ENCODE results near the gene BZW1. TPM values are rescaled to one million over a fixed set of nuclear protein-coding genes. Genes with fewer than 3 reads are reported as not detected.

The BZW1 gene
- total RNA-seq, 1 experiment from 2014 or later, result 353 TPM

- DNase-seq (ENCODE audit: unreplicated experiment), result no peak
- CTCF ChIA-PET, result interaction anchor here (0.7 to 1.3 kb wide), 5 partner anchors 41 to 168 kb away, joined by 3 to 5 read pairs (median 3); no protein-coding TSS in a partner anchor
Observed at GRCh38 chr2:200863782-200864175, 52.1 kb downstream of the BZW1 start.

GRCh38 chr2:200864176-200865034 lies 52.7 kb downstream of the BZW1 start, which contains the start of gene CLK1:
Gene CLK1 (minus strand): TSS chr2:200864658. CDS start chr2:200861862, 2,796 bp downstream.
- TF ChIP-seq CTCF (IDR thresholded peaks at IDR 0.05; ENCODE audit: unreplicated experiment), result no peak
- POLR2A ChIA-PET, result interaction anchor here (0.6 to 3.2 kb wide), 47 partner anchors 8 to 952 kb away, joined by 3 to 78 read pairs (median 5); partner anchors contain the start of genes BZW1, CFLAR, HYCC2 and NDUFB3
- Mint-ChIP-seq H3K9me3 (ENCODE audit: unreplicated experiment) (no peaks in the 10 kb centered on the region), H3K4me3 (ENCODE audit: unreplicated experiment) (peak within 1 kb of the TSS; percentile 86), H3K27ac (ENCODE audit: low read depth, unreplicated experiment) (peak within 1 kb of the TSS; percentile 99), H3K4me1 (ENCODE audit: insufficient read depth, unreplicated experiment) (peaks cover 16% of the 10 kb centered on the region), H3K27me3 (ENCODE audit: insufficient read depth, unreplicated experiment) (no peaks in the 10 kb centered on the region), H3K36me3 (ENCODE audit: insufficient read depth, unreplicated experiment) (peaks cover 59% of the 10 kb centered on the region)
- intact Hi-C loops (cut with micrococcal nuclease), result loop anchor here (5.0 kb wide), 1 partner anchor 52 kb away; the partner anchor contains the start of gene BZW1
- no TSS peak for BruUV-seq (replicated peaks)
- CTCF ChIA-PET, result interaction anchor here (1.0 to 1.3 kb wide), 6 partner anchors 25 to 314 kb away, joined by 3 to 5 read pairs (median 3); partner anchors contain the start of genes NIF3L1 and PPIL3
- peak; percentile 91 for DNase-seq (ENCODE audit: unreplicated experiment)

More at GRCh38 chr2:200863782-200864175, 52.1 kb downstream of the BZW1 start:
- POLR2A ChIA-PET, result interaction anchor here (0.6 to 3.2 kb wide), 48 partner anchors 8 to 952 kb away, joined by 3 to 78 read pairs (median 4); partner anchors contain the start of genes BZW1, CFLAR, HYCC2 and MAIP1
- Mint-ChIP-seq H3K4me3 (ENCODE audit: unreplicated experiment) (peak overlapping the region; percentile 86), H3K27ac (ENCODE audit: low read depth, unreplicated experiment) (peak overlapping the region; percentile 99), H3K27me3 (ENCODE audit: insufficient read depth, unreplicated experiment) (no peaks in the 10 kb centered on the region), H3K36me3 (ENCODE audit: insufficient read depth, unreplicated experiment) (peaks cover 59% of the 10 kb centered on the region), H3K4me1 (ENCODE audit: insufficient read depth, unreplicated experiment) (peaks cover 17% of the 10 kb centered on the region), H3K9me3 (ENCODE audit: unreplicated experiment) (no peaks in the 10 kb centered on the region)
- BruUV-seq (replicated peaks), result TSS peak; percentile 38
- no peak for TF ChIP-seq CTCF (IDR thresholded peaks at IDR 0.05; ENCODE audit: unreplicated experiment)
- intact Hi-C loops (cut with micrococcal nuclease), result loop anchor here (2.0 to 5.0 kb wide), 2 partner anchors 51 to 99 kb away; partner anchors contain the start of gene BZW1

- CTCF ChIA-PET, result interaction anchor here (0.7 to 1.0 kb wide), 3 partner anchors 155 to 309 kb away, joined by 3 to 4 read pairs (median 4); no protein-coding TSS in a partner anchor
- no peaks in the 10 kb centered on the region for H3K27me3 Mint-ChIP-seq (ENCODE audit: insufficient read depth, unreplicated experiment)
- no peaks in the 10 kb centered on the region for H3K9me3 Mint-ChIP-seq (ENCODE audit: unreplicated experiment)
- TF ChIP-seq CTCF (IDR thresholded peaks at IDR 0.05; ENCODE audit: unreplicated experiment), result no peak
- POLR2A ChIA-PET, result interaction anchor here (0.7 to 1.2 kb wide), 5 partner anchors 9 to 156 kb away, joined by 3 to 6 read pairs (median 5); partner anchors contain the start of genes NIF3L1 and PPIL3
- intact Hi-C loops (cut with micrococcal nuclease), result no loop called here
- H3K4me3 Mint-ChIP-seq (ENCODE audit: unreplicated experiment), result no peak overlapping the region
- DNase-seq (ENCODE audit: unreplicated experiment), result no peak
- H3K36me3 Mint-ChIP-seq (ENCODE audit: insufficient read depth, unreplicated experiment), result peaks cover 53% of the 10 kb centered on the region
- BruUV-seq (replicated peaks), result no TSS peak
- no peaks in the 10 kb centered on the region for H3K4me1 Mint-ChIP-seq (ENCODE audit: insufficient read depth, unreplicated experiment)
- H3K27ac Mint-ChIP-seq (ENCODE audit: low read depth, unreplicated experiment), result no peak overlapping the region
Observed at GRCh38 chr2:200869014-200869413, 57.3 kb downstream of the BZW1 start.

DNA sequence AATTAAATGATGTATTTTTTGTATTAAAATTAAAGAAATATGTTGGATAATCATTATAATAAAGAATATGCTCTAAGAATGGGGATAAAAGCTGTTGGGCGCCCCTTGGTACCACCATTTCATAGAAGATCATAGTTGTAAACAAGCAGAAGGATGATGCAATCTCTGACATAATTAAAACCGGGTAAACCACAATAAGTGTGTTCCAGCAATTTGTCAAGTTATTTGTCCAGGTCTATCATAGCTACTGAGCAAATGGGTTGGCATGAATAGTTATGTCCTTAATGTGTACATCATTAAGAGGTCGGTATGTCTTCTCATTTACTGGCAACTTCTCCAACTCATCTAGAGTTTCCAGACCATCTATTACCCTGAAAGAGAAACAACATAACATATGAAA lies 59.4 kb downstream of the BZW1 start:
- TSS peak; percentile 49 for BruUV-seq (replicated peaks)
- Mint-ChIP-seq H3K27me3 (ENCODE audit: insufficient read depth, unreplicated experiment) (no peaks in the 10 kb centered on the region), H3K4me1 (ENCODE audit: insufficient read depth, unreplicated experiment) (no peaks in the 10 kb centered on the region), H3K36me3 (ENCODE audit: insufficient read depth, unreplicated experiment) (peaks cover 69% of the 10 kb centered on the region), H3K9me3 (ENCODE audit: unreplicated experiment) (no peaks in the 10 kb centered on the region), H3K4me3 (ENCODE audit: unreplicated experiment) (no peak overlapping the region), H3K27ac (ENCODE audit: low read depth, unreplicated experiment) (no peak overlapping the region)
- CTCF ChIA-PET, result interaction anchor here (0.6 to 1.0 kb wide), 2 partner anchors 158 to 315 kb away, joined by 3 to 8 read pairs; no protein-coding TSS in a partner anchor
- POLR2A ChIA-PET, result interaction anchor here (0.6 to 1.1 kb wide), 3 partner anchors 18 to 1590 kb away, joined by 3 to 4 read pairs (median 4); partner anchors contain the start of genes NIF3L1 and PPIL3
- DNase-seq (ENCODE audit: unreplicated experiment), result no peak
- intact Hi-C loops (cut with micrococcal nuclease), result no loop called here
- TF ChIP-seq CTCF (IDR thresholded peaks at IDR 0.05; ENCODE audit: unreplicated experiment), result no peak

Data from MCF 10A (cell line).